ENCODE data around the gene TNFRSF19. TPM values are rescaled to one million over a fixed set of nuclear protein-coding genes. Genes with fewer than 3 reads are reported as not detected.
A peak's percentile ranks its signal among the peaks of the same experiment; 100 is the strongest.

Gene TNFRSF19
- total RNA-seq, 2 donors from 2014 or later, result 21.2 to 74.1 TPM

GRCh38 chr13:23600100-23600499 lies 29.9 kb downstream of the TNFRSF19 start:
- Histone ChIP-seq H3K4me3 (no peak overlapping the region), H3K9me3 (no peaks in the 10 kb centered on the region), H3K27ac (no peak overlapping the region), H3K36me3 (no peaks in the 10 kb centered on the region), H3K4me1 (replicated peaks) (no peaks in the 10 kb centered on the region), H3K27me3 (replicated peaks; ENCODE audit: insufficient read depth) (no peaks in the 10 kb centered on the region)
- TF ChIP-seq, protein P1, sequence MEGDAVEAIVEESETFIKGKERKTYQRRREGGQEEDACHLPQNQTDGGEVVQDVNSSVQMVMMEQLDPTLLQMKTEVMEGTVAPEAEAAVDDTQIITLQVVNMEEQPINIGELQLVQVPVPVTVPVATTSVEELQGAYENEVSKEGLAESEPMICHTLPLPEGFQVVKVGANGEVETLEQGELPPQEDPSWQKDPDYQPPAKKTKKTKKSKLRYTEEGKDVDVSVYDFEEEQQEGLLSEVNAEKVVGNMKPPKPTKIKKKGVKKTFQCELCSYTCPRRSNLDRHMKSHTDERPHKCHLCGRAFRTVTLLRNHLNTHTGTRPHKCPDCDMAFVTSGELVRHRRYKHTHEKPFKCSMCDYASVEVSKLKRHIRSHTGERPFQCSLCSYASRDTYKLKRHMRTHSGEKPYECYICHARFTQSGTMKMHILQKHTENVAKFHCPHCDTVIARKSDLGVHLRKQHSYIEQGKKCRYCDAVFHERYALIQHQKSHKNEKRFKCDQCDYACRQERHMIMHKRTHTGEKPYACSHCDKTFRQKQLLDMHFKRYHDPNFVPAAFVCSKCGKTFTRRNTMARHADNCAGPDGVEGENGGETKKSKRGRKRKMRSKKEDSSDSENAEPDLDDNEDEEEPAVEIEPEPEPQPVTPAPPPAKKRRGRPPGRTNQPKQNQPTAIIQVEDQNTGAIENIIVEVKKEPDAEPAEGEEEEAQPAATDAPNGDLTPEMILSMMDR (IDR thresholded peaks at IDR 0.05), result no peak
- TF ChIP-seq POLR2A (IDR thresholded peaks at IDR 0.05) (no peak), POLR2AphosphoS5 (IDR thresholded peaks at IDR 0.05) (no peak)
- intact Hi-C loops (cut with DNase I), result no loop called here
- no peak for DNase-seq (ENCODE audit: low spot score)
- 62% methylated on average over 3 of the region's 3 CpGs for WGBS

- Histone ChIP-seq H3K27me3 (replicated peaks; ENCODE audit: insufficient read depth) (no peaks in the 10 kb centered on the region), H3K4me1 (replicated peaks) (no peaks in the 10 kb centered on the region), H3K27ac (no peak overlapping the region), H3K4me3 (no peak overlapping the region), H3K9me3 (no peaks in the 10 kb centered on the region), H3K36me3 (no peaks in the 10 kb centered on the region)
- intact Hi-C loops (cut with DNase I), result no loop called here
- DNase-seq (ENCODE audit: low spot score), result no peak
- TF ChIP-seq POLR2AphosphoS5 (IDR thresholded peaks at IDR 0.05), result no peak
- TF ChIP-seq, protein P1 (IDR thresholded peaks at IDR 0.05), result no peak
- no peak for TF ChIP-seq POLR2A (IDR thresholded peaks at IDR 0.05)
These were observed 30.3 kb downstream of the TNFRSF19 start for GRCh38 chr13:23600534-23600933.

- no peaks in the 10 kb centered on the region for H3K27me3 ChIP-seq (replicated peaks; ENCODE audit: insufficient read depth)
- WGBS, result 69% methylated on average over 3 of the region's 3 CpGs
- intact Hi-C loops (cut with DNase I), result no loop called here
- no peaks in the 10 kb centered on the region for H3K9me3 ChIP-seq
- DNase-seq (ENCODE audit: low spot score), result no peak
- H3K36me3 ChIP-seq, result no peaks in the 10 kb centered on the region
- peaks cover 7% of the 10 kb centered on the region for H3K4me1 ChIP-seq (replicated peaks)
- H3K4me3 ChIP-seq, result no peak overlapping the region
- no peak overlapping the region for H3K27ac ChIP-seq
- TF ChIP-seq, protein P1 (IDR thresholded peaks at IDR 0.05), result no peak
- no peak for TF ChIP-seq POLR2A (IDR thresholded peaks at IDR 0.05)
- TF ChIP-seq POLR2AphosphoS5 (IDR thresholded peaks at IDR 0.05), result no peak
These were observed 35.6 kb downstream of the TNFRSF19 start for GRCh38 chr13:23605831-23606230.

DNA sequence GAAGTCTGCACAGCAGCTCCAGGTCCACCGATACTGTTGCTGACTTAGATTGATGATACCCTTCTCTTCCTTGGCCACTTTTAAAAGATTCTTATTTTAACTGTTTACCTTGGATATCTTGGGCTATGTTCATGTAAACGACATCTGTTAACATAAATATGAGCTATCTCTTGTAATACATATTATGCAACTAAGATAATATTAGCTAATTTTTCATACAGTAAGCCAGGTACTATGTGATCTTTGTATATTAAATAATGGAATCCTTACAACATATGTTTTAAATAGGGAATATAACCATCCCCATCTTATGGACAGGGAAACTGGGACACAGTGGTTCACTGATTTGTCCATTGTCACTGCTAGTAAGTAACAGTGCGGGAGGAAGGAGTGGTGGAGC lies 37.9 kb downstream of the TNFRSF19 start:
- Histone ChIP-seq H3K27ac (peak overlapping the region; percentile 52 to 58), H3K4me3 (no peak overlapping the region), H3K27me3 (replicated peaks; ENCODE audit: insufficient read depth) (no peaks in the 10 kb centered on the region), H3K36me3 (no peaks in the 10 kb centered on the region), H3K4me1 (replicated peaks) (peaks cover 11% of the 10 kb centered on the region), H3K9me3 (no peaks in the 10 kb centered on the region)
- 31% methylated on average over 3 of the region's 3 CpGs for WGBS
- intact Hi-C loops (cut with DNase I), result no loop called here
- DNase-seq (ENCODE audit: low spot score), result no peak
- no peak for TF ChIP-seq POLR2A (IDR thresholded peaks at IDR 0.05)
- TF ChIP-seq, protein P1 (IDR thresholded peaks at IDR 0.05), result no peak
- no peak for TF ChIP-seq POLR2AphosphoS5 (IDR thresholded peaks at IDR 0.05)

DNA sequence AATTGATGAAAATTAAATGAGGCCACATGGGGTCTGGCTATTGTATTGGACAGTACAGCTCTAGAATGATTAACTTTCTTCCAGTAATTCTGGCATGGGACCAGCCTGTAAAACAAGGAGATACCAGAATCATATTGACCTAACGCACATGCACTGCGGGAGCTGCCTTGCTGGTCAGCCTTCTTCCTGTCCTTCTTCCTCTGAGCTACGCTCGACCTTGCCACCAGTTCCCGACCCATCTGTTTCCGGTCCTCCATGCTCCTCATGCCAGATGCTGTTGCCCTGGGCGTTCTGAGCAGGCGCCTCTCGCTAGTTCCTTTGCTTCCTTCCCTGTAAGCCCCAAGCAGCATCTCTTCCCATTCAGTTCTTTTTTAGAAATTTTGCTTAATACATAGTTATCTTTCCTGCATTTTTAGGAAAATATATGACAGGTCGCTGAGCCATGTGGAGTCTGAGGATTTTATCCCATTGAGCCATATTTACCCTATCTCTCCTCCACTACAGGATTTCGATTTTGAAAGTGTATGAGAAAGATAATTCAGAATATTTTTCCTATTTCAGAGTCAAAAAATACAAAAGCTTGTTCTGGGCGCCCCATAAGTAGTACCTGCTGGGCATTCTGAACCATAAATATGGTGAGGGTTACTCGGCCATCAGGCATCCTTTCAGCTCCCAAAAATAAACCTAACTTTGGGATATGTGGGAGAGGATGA lies 38.6 kb downstream of the TNFRSF19 start:
- no peak for DNase-seq (ENCODE audit: low spot score)
- no peaks in the 10 kb centered on the region for H3K36me3 ChIP-seq
- WGBS, result 15% methylated on average over 13 of the region's 13 CpGs

More for the DNA sequence above, 38.6 kb downstream of the TNFRSF19 start:
- Histone ChIP-seq H3K27me3 (replicated peaks; ENCODE audit: insufficient read depth) (no peaks in the 10 kb centered on the region), H3K4me3 (no peak overlapping the region), H3K27ac (peak overlapping the region; percentile 52 to 58), H3K4me1 (replicated peaks) (peaks cover 11% of the 10 kb centered on the region), H3K9me3 (no peaks in the 10 kb centered on the region)
- intact Hi-C loops (cut with DNase I), result no loop called here
- TF ChIP-seq POLR2A (IDR thresholded peaks at IDR 0.05) (no peak), POLR2AphosphoS5 (IDR thresholded peaks at IDR 0.05) (no peak)
- TF ChIP-seq, protein P1 (IDR thresholded peaks at IDR 0.05), result no peak

Measured in prostate gland (tissue), 2 donors.